Raji (cell line): ENCODE results near the gene TAS2R19.
"Not testable (repeated sequence)": the region's sequence is repeated elsewhere in the genome, so short reads cannot be mapped to it uniquely, and the experiment has no call there.

Experiments used
- POLR2A ChIP-seq: IDR thresholded peaks from 2 replicates; pipeline ENCODE4 v1.6.1; 2011; ENCODE audit warnings: low read depth, low read length, control low read depth; ENCODE audit not compliant: insufficient read depth

Gene TAS2R19, protein sequence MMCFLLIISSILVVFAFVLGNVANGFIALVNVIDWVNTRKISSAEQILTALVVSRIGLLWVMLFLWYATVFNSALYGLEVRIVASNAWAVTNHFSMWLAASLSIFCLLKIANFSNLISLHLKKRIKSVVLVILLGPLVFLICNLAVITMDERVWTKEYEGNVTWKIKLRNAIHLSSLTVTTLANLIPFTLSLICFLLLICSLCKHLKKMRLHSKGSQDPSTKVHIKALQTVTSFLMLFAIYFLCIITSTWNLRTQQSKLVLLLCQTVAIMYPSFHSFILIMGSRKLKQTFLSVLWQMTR

DNA sequence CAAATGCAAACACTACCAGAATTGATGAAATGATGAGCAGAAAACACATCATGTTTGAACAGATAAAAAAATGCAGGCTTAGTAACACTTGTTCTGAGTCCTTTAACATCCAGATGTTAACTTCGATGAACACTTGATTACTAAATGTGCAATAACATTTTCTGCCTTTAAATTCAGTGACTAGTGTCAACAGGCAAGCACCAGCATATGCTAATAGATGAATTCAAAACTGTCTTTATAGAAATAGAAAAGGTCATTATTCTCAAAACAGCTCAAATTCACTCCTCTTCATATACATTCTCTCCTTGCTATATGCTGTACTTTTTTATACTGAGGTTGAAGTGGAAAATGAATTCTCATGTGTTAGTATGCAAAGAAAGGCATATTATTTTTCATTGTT is at the start of gene TAS2R19:
TSS of gene TAS2R19 (minus strand) at position 101 of the 400 bp plus-strand sequence. CDS start at position 52, 49 bp downstream.
- no peak for TF ChIP-seq POLR2A

DNA sequence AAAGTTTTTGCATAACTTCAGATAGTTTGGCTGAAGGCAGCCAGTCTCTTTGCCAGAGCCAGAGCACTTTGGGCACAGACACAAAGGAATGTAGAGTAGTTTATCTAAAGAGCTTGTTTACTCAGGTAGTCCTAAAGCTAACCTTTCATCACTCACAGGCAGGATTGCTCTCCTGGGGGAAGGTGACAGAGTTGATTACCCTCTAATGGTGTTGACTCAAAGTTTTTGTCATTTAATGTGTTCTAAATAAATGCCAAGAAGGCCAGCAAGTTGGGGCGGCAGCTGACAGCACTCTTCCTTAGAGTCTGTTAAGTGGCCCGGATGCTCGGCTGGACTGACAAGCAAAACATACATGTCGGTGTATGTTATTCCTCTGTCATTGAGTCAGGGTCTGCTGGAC is 49.0 kb upstream of the TAS2R19 start:
- TF ChIP-seq POLR2A = no peak

DNA sequence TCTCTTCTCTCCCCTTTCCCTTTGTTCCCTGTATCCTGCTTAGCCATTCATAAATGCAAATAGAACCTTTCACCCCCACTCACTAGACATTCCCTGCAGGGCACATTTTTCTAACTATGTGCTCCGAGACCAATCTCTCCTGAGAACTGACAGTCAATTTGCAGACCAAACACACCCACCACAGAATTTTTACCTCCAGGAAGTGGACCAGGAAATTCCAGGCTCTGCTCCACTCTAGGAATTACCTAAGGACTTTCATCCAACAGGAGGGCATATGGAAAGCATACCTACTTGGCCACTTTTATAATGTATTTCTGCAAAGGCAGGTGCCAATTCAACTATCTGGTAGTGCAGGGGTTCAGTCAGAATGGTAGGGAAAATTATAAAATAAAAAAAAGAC is 48.6 kb upstream of the TAS2R19 start:
- TF ChIP-seq POLR2A = no peak

DNA sequence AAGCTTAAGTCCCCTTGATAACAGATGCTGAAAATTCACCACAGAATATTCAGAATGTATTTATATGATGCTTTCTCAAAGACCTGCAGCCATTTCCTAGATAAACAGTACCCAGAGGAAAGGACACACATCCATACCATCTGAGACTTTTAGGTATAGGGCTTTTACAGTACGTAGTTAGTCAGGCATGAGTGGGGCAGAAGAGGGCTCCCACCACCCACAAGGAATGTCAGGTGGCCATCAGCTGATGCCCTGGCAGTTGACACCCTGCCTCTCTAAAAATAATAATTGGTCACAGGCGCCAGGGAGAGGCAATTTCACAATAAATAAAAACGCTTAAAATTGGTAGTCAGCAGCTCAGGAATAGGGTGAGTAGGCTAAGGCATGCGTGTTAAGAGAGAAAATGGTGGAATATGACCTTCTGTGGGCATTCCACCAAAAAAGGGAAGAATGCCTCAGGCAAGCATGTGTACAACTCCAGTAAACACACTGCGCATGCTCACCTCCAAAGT is 47.5 kb upstream of the TAS2R19 start:
- TF ChIP-seq POLR2A = no peak

DNA sequence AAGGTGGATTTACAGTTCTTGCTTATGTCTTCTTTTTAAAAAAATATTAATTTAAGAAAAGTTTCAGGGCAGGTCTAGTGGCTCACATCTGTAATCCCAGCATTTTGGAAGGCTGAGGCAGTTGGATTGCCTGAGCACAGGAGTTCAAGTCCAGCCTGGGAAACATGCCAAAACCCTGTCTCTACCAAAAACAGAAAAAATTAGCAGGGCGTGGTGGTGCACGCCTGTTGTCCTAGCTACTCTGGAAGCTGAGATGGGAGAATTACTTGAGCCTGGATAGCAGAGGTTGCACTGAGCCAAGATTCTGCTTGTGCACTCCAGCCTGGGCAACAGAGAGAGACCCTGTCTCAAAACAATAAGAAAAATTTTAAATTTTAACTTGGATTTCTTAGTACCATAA is 45.1 kb upstream of the TAS2R19 start:
- TF ChIP-seq POLR2A = no peak

DNA sequence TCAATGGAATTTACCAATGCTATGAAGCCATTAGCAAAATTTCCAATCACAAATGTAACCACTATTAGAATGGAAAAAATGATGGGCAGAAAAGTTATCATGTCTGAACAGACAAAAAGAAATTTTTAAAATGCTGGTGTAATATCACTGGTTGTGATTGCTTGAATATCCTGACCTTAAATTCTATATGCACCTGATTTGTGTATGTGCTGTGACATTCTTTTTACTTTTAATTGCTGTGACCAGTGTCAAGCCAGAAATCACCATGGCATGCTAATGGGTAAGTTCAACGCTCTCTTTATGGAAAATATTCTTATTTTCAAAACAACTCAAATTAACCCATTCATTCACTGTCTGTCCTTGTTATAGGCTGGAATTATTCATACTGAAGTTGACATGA is 39.8 kb upstream of the TAS2R19 start, which contains the start of gene TAS2R46:
TSS of gene TAS2R46 (minus strand) at position 101 of the 400 bp plus-strand sequence. CDS start at position 101, 0 bp downstream.
- TF ChIP-seq POLR2A = not testable (repeated sequence)

DNA sequence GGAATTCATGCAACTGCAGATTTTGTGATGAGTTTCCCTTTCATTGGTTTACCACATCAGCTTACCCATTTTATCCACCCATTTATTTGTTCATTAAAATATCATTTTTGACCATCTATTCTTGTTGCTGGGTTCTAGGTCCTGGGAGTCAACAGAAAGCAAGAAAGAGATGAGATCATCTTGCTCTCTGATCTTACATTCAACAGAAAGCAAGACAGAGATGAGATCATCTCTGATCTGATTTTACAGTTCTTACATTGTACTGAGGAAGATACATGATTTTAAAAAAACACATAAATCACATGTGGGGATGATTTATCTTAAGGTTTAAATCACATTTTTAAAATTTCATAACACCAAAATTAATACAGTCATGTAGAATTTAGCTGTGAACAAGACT is 37.4 kb upstream of the TAS2R19 start:
- no peak for TF ChIP-seq POLR2A

DNA sequence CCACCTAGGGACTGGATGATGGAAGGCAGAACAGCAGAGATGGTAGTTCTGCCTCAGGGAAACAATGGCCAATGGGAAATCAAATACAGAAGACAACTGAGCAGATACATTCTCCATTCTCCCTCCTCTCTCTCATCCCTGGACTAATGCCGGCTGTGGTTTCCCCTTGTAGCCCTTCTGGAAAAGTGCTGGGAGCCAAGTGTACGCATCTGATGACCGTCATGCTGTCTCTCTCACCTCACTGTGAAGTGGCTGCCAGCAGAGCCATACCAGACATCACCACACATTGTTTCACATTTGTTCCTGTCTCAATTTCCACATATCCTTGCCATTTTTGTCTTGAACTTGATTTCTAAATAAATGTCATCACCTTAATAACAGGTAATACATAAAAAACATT is 36.6 kb upstream of the TAS2R19 start:
- TF ChIP-seq POLR2A = no peak

DNA sequence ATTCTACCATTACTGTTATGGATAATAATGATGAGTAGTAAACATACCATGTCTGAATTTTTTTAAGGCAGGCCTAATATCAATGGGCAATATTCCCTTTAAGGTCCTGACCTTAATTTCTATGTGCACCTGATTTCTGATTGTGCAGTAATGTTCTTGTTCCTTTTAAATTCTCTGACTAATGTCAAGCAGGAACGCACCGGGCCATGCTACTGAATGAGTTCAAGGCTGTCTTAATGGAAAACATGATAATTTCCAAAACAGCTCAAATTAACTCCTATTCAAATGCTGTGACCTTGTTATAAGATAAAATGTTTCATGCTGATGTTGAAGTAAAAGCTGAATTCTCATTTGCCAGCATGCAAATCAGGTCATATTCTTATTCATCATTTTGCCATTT is 32.9 kb upstream of the TAS2R19 start:
- no peak for TF ChIP-seq POLR2A

DNA sequence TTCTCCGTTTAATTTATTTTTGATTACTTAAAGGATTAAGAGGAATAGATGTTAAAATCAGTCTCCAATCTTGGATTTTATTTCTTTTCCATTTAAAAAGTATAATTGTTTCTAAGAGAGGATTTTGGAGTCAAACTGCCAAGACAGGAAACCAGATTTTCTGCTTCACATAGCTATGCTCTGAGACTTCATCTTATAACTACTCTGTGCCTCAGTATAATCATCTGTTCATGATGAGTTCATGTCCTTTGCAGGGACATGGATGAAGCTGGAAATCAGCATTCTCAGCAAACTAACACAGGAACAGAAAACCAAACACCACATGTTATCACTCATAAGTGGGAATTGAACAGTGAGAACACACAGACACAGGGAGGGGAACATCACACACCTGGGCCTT is 17.7 kb upstream of the TAS2R19 start:
- no peak for TF ChIP-seq POLR2A

DNA sequence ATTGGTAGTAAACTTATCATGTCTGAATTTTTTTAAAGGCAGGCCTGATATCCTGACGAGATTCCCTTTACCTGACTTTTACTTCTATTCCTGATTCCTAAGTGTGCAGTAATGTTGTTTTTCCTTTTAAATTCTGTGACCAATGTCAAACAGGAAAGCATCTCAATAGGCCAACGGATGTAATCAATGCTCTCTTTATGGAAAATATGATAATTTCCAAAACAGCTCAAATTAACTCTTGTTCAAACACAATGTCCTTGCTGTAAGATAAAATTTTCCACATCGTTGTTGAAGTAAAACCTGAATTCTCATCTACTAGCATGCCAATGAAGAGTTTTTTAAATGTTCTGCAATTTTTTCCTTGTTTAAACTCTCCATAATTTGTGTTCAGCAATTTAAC is 16.8 kb upstream of the TAS2R19 start:
- TF ChIP-seq POLR2A = no peak

DNA sequence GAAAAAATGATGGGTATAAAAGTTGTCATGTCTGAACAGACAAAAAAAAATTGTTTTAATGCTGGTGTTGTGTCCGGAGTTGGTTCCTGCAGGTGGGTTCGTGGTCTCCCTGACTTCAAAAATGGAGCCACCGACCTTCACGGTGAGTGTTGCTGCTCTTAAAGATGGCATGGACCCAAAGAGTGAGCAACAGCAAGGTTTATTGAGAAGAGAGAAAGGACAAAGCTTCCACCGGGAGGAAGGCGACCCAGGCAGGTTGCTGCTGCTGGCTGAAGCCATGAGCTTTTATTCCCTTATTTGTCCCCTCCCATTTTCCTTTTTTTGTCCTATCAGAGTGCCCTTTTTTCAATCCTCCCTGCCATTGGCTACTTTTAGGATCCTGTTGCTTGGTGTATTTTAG is 8.9 kb upstream of the TAS2R19 start, which contains the start of gene TAS2R31:
TSS of gene TAS2R31 (minus strand) at position 101 of the 400 bp plus-strand sequence. CDS start at position 29, 72 bp downstream.
- TF ChIP-seq POLR2A = no peak

DNA sequence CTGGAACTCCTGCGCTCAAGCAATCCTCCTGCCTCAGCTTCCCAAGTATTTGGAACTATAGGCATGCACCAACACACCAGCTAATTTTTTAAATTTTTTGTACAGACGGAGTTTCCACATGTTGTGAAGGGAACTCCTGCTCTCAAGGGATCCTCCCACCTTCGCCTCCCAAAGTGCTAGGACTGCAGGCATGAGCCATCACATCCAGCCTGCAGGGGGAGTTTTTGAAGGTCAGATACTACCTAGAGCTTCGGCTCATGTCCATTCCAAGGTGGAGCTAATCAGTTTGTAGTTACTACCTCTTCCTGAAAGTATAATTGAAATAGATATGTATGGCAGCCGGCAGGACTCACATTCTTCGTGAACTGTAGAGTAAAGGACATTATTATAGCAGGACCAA is 3.7 kb upstream of the TAS2R19 start:
- no peak for TF ChIP-seq POLR2A

DNA sequence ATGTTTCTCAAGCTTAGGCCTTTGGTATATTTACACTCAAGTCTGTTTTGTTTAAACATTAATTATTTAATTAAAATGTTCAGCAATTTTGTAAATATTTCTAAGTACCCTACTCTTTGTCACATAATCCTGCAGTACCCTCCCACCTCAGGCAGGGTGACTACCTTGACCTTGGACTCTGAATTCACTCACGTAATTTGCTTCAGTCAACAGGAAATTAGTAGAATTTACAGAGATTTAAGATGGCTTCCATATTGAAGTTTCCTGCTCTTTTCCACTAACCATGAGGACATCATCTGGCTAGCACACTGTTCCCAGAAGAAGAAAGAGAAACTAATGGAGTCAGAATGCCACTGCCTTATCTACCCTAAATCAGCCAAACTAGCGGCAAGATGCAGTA is 967 bp upstream of the TAS2R19 start:
- TF ChIP-seq POLR2A = no peak

DNA sequence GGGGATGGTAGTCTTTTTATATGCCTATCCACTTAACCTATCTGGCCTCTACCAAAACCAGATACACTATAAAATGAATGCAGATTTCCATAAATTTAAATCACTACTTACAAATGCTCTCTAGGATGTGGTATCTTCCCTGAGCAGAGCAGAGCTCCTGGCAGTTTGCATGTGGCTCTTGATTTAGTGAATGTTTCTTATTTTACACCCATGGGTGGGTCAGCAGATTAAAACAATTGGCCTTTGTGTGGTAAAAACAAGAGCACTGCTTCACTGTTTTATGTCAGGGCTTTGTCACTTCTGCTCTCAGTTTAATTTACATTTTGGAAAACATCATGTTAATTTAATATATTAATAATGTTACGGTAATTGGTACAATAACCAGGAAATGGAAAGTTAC is 5.5 kb downstream of the TAS2R19 start:
- no peak for TF ChIP-seq POLR2A

DNA sequence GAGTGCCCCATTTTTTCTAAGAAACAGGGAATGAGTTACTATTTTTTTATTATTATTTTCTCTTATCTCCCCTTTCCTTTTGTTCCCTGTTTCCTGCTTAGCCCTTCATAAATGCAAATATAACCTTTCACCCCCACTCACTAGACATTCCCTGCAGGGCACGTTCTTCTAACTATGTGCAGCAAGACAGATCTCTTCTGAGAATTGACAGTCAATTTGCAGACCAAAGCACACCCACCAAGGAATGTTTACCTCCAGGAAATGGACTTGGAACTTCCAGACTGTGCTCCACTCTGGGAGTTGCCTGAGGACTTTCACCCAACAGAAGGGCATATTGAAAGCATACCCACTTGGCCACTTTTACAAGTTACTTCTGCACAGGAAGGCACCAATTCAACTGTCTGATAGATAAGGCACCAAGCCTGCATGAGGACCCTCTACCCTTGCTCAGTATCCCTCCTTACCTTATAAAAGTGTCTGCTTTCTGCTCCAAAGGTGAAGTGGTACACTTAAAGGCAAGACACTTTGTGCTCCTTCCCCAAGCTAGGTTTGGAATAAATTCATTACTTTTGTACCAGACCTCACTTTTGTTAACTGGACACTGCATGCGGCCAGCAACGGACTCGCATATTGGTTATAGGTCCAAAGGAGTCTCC is 6.5 kb downstream of the TAS2R19 start:
- no peak for TF ChIP-seq POLR2A

DNA sequence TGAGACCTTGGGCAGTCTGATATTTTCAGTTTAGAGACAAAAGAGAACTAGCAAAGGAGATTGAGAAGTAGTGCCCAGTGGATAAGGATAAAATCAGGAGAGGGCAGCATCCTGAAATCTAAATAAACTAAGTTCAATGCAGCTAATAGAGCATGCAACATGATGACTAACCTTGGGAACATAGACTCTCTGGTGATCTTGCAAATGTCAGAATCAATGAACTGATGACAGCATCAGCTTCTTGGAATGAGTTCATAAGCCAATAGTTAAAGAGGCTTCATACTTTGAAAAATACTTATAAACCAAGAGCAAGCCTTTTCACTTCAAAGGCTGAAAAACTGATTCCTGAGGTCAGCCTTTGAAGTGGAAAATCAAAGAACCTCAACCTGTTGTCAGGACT is 8.2 kb downstream of the TAS2R19 start:
- TF ChIP-seq POLR2A = no peak

DNA sequence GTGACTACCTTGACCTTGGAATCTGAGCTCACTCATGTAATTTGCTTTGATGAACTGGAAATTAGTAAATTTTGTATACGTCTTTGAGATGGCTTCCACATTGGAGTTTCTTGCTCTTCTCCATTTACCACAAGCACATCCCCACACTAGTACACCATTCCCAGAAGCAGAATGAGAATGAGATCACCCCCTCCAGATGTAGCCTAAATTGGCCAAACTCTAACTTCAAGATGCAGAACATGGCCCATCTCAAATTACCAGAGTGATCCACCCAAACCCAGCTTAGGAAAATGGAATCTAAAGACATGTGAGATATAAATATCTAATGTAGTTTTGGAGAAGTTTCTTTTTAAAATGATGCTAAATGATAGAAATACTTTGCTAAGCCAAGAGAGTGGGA is 14.8 kb downstream of the TAS2R19 start:
- no peak for TF ChIP-seq POLR2A
